HCT116 (cell line): ENCODE data around the gene RFC1. TPM values are rescaled to one million over a fixed set of nuclear protein-coding genes. Genes with fewer than 3 reads are reported as not detected.

Experiments
- ATAC-seq: fragments of 200-7000 bp; cut with Tn5 transposase; 2 replicates; pipeline ENCODE4 v1.9.1; 2020; ENCODE audit warnings: mild to moderate bottlenecking, moderate library complexity
- BruUV-seq: library from RNA; stranded (reverse); fragments of 400-500 nt; replicated peaks from 2 replicates; lab custom pipeline; 2021; lab: Mats Ljungman, UMichigan
- CTCF ChIA-PET: fragments of 300-600 bp; sonication (Branson Sonifier 250); formaldehyde crosslinking; loops from one replicate; lab custom pipeline; 2021; ENCODE audit warnings: antibody characterized with exemption; lab: Charles Lee
- POLR2A ChIA-PET: fragments of 300-600, 350-600 bp; sonication (Branson Sonifier 250); formaldehyde crosslinking; loops from one replicate; lab custom pipeline; 2021; ENCODE audit warnings: antibody characterized with exemption; lab: Charles Lee
- RAD21 ChIA-PET, 2 experiments: fragments of 300-600 bp; sonication (Branson Sonifier 250); formaldehyde crosslinking; loops; one replicate each; lab custom pipeline; 2023; ENCODE audit warnings: low total read pairs in 2 of 2; ENCODE audit not compliant: uncharacterized antibody in 2 of 2, unreplicated experiment in 2 of 2, low non-redundant PET in 1 of 2; lab: Charles Lee
- DNase-seq: peaks from one replicate; pipeline ENCODE4 v3.0.0-alpha.2; 2010; ENCODE audit warnings: low read depth, low spot score
- H2AFZ ChIP-seq: fragments of 200-600 bp; shearing (Covaris generic), sonication (generic); 2 replicates; pipeline ENCODE4 v1.6.1; 2017; ENCODE audit warnings: low read depth, mixed run types, mixed read lengths, antibody characterized with exemption, low read length; ENCODE audit not compliant: poor library complexity, severe bottlenecking
- H3K27ac ChIP-seq: 2 replicates; pipeline ENCODE4 v1.5.1; 2012; ENCODE audit warnings: low read depth, low read length
- H3K27me3 ChIP-seq: fragments of 200-600 bp; sonication (generic); 2 replicates; pipeline ENCODE4 v1.6.1; 2016; ENCODE audit warnings: mixed run types, low read length, mixed read lengths; ENCODE audit not compliant: insufficient read depth
- H3K36me3 ChIP-seq, 2 experiments: fragments of 200-500 bp in 1 of 2; fragments of 200-600 bp in 1 of 2; sonication (Bioruptor generic) in 1 of 2; sonication (generic) in 1 of 2; 2 replicates each; pipeline versions ENCODE4 v1.5.1 to v1.6.1; 2014 to 2016; ENCODE audit warnings: low read length in 2 of 2, inconsistent platforms in 1 of 2, mixed read lengths in 1 of 2, mixed run types in 1 of 2; ENCODE audit not compliant: insufficient read depth in 2 of 2, control insufficient read depth in 1 of 2
- H3K4me1 ChIP-seq, 2 experiments: fragments of 200-600 bp in 1 of 2; sonication (generic) in 1 of 2; 2 replicates each; pipeline versions ENCODE4 v1.5.1 to v1.6.1; 2012 to 2017; ENCODE audit warnings: low read length in 2 of 2, inconsistent platforms in 1 of 2, mild to moderate bottlenecking in 1 of 2, mixed read lengths in 1 of 2, mixed run types in 1 of 2, moderate library complexity in 1 of 2; ENCODE audit not compliant: insufficient read depth in 2 of 2, control insufficient read depth in 1 of 2
- H3K4me2 ChIP-seq: fragments of 200-600 bp; sonication (generic); 2 replicates; pipeline ENCODE4 v1.6.1; 2017; ENCODE audit warnings: mixed run types, low read length, mixed read lengths
- H3K4me3 ChIP-seq, 2 experiments: fragments of 200-600 bp in 1 of 2; sonication (generic) in 1 of 2; replicated peaks in 1 of 2; 2 replicates each; pipeline ENCODE4 v1.5.1; 2011 to 2016; ENCODE audit warnings: low read length in 2 of 2, control low read depth in 1 of 2, low read depth in 1 of 2, mild to moderate bottlenecking in 1 of 2, mixed read lengths in 1 of 2, mixed run types in 1 of 2
- H3K79me2 ChIP-seq: fragments of 200-600 bp; sonication (generic); 2 replicates; pipeline ENCODE4 v1.6.1; 2017; ENCODE audit warnings: mild to moderate bottlenecking, mixed run types, low read length, moderate library complexity, mixed read lengths; ENCODE audit not compliant: insufficient read depth
- H3K9ac ChIP-seq: fragments of 200-600 bp; sonication (generic); 2 replicates; pipeline ENCODE4 v1.6.1; 2016; ENCODE audit warnings: low read length, mixed read lengths
- H3K9me2 ChIP-seq: fragments of 200-600 bp; sonication (generic), shearing (Covaris generic); 2 replicates; pipeline ENCODE4 v1.6.1; 2017; ENCODE audit warnings: mixed run types, mild to moderate bottlenecking, moderate library complexity; ENCODE audit not compliant: insufficient read depth
- H3K9me3 ChIP-seq, 2 experiments: fragments of 200-500 bp in 1 of 2; fragments of 200-600 bp in 1 of 2; sonication (Bioruptor generic) in 1 of 2; sonication (generic) in 1 of 2; 2 replicates each; pipeline ENCODE4 v1.6.1; 2014 to 2017; ENCODE audit warnings: low read length in 2 of 2, mixed read lengths in 2 of 2, inconsistent platforms in 1 of 2, low read depth in 1 of 2, mild to moderate bottlenecking in 1 of 2, mixed run types in 1 of 2, moderate library complexity in 1 of 2; ENCODE audit not compliant: control insufficient read depth in 1 of 2, insufficient read depth in 1 of 2
- H4K20me1 ChIP-seq: fragments of 200-600 bp; sonication (generic), shearing (Covaris generic); 2 replicates; pipeline ENCODE4 v1.6.1; 2017; ENCODE audit warnings: mixed run types, mild to moderate bottlenecking, moderate library complexity; ENCODE audit not compliant: insufficient read depth
- ATF3 ChIP-seq: IDR thresholded peaks from 2 replicates; pipeline ENCODE4 v1.6.1; 2012
- EGR1 ChIP-seq: IDR thresholded peaks from 2 replicates; pipeline ENCODE4 v1.6.1; 2012; ENCODE audit warnings: low read depth
- ELF1 ChIP-seq: IDR thresholded peaks from 2 replicates; pipeline ENCODE4 v1.6.1; 2012; ENCODE audit warnings: low read depth, borderline replicate concordance
- EZH2 ChIP-seq: fragments of 200-600 bp; sonication (generic); IDR thresholded peaks from 2 replicates; pipeline ENCODE4 v1.6.1; 2017; ENCODE audit warnings: antibody characterized with exemption, mixed run types
- EZH2phosphoT487 ChIP-seq: fragments of 200-600 bp; IDR thresholded peaks from 2 replicates; pipeline ENCODE4 v1.6.1; 2018; ENCODE audit warnings: antibody characterized with exemption, borderline replicate concordance
- FOSL1 ChIP-seq: IDR thresholded peaks from 2 replicates; pipeline ENCODE4 v1.6.1; 2012; ENCODE audit warnings: low read depth
- JUND ChIP-seq: IDR thresholded peaks from 2 replicates; pipeline ENCODE4 v1.6.1; 2012
- MAX ChIP-seq: IDR thresholded peaks from 2 replicates; pipeline ENCODE4 v1.6.1; 2012
- POLR2A ChIP-seq: IDR thresholded peaks from 2 replicates; pipeline ENCODE4 v1.7.0; 2011; ENCODE audit warnings: borderline replicate concordance; ENCODE audit not compliant: insufficient read depth, insufficient read length; ENCODE audit errors: extremely low read depth
- POLR2AphosphoS5 ChIP-seq: IDR thresholded peaks from 2 replicates; pipeline ENCODE4 v1.6.1; 2011; ENCODE audit warnings: mild to moderate bottlenecking, low read depth, low read length, moderate library complexity
- RAD21 ChIP-seq: IDR thresholded peaks from 2 replicates; pipeline ENCODE4 v1.6.1; 2012; ENCODE audit warnings: low read depth, mild to moderate bottlenecking
- REST ChIP-seq: IDR thresholded peaks from 2 replicates; pipeline ENCODE4 v1.6.1; 2012; ENCODE audit warnings: low read depth
- SIN3A ChIP-seq: IDR thresholded peaks from 2 replicates; pipeline ENCODE4 v1.6.1; 2012; ENCODE audit warnings: low read depth
- SP1 ChIP-seq: IDR thresholded peaks from 2 replicates; pipeline ENCODE4 v1.6.1; 2012; ENCODE audit warnings: low read depth
- SRF ChIP-seq: IDR thresholded peaks from 2 replicates; pipeline ENCODE4 v1.6.1; 2012; ENCODE audit warnings: low read depth
- TCF7L2 ChIP-seq: IDR thresholded peaks from 2 replicates; pipeline ENCODE4 v1.7.0; 2011; ENCODE audit warnings: borderline replicate concordance, inconsistent platforms; ENCODE audit not compliant: insufficient read depth, insufficient read length; ENCODE audit errors: extremely low read depth
- YY1 ChIP-seq: IDR thresholded peaks from 2 replicates; pipeline ENCODE4 v1.6.1; 2011; ENCODE audit warnings: low read length, low read depth, moderate library complexity, mild to moderate bottlenecking; ENCODE audit not compliant: insufficient replicate concordance; ENCODE audit errors: extremely low read depth
- intact Hi-C: fragments of 100-400 bp; cut with micrococcal nuclease; formaldehyde crosslinking; loops from 2 replicates; pipeline ENCODE4 v1.10.0; 2022
- total RNA-seq: library from RNA; stranded (reverse); gene quantifications from one replicate; pipeline ENCODE4 v1.2.1, GENCODE V29; 2021; ENCODE audit not compliant: unreplicated experiment

RFC1 gene
- total RNA-seq, 1 experiment from 2014 or later: 52.3 TPM

- H3K9me3 ChIP-seq: no peaks in the 10 kb centered on the region
- no TSS peak for BruUV-seq
- no peak overlapping the region for H3K4me3 ChIP-seq
- H3K79me2 ChIP-seq: peaks cover 96% of the 10 kb centered on the region
- H3K4me2 ChIP-seq: no peak overlapping the region
- H2AFZ ChIP-seq: no peak overlapping the region
- H3K27ac ChIP-seq: no peak overlapping the region
- peaks cover 8% of the 10 kb centered on the region; the same call in 1 of the 2 replicates for H4K20me1 ChIP-seq
- ATAC-seq (no peak), DNase-seq (no peak)
- intact Hi-C loops: no loop called here
- H3K36me3 ChIP-seq: no peaks in the 10 kb centered on the region; a peak in 1 of 4 replicates
- CTCF ChIA-PET: no interaction called here
- no peaks in the 10 kb centered on the region for H3K9me2 ChIP-seq
- RAD21 ChIA-PET: no interaction called here
- POLR2A ChIA-PET: no interaction called here
- no peak overlapping the region for H3K9ac ChIP-seq
- no peaks in the 10 kb centered on the region for H3K4me1 ChIP-seq
- H3K27me3 ChIP-seq: no peaks in the 10 kb centered on the region
- TF ChIP-seq FOSL1: no peak
- no peak for TF ChIP-seq SRF
- TF ChIP-seq YY1: no peak
- TF ChIP-seq SP1: no peak
- no peak for TF ChIP-seq EZH2
- TF ChIP-seq EGR1: no peak
- no peak for TF ChIP-seq ATF3
- no peak for TF ChIP-seq POLR2AphosphoS5
- no peak for TF ChIP-seq POLR2A
- no peak for TF ChIP-seq TCF7L2
- no peak for TF ChIP-seq EZH2phosphoT487
- no peak for TF ChIP-seq MAX
- no peak for TF ChIP-seq SIN3A
- TF ChIP-seq, all 23 proteins: peak for 0
Observed at GRCh38 chr4:39335566-39335965, 30.6 kb downstream of the RFC1 start.

- CTCF ChIA-PET: no interaction called here
- no peak for DNase-seq
- H3K79me2 ChIP-seq: peaks cover 78% of the 10 kb centered on the region
- TF ChIP-seq MAX (no peak), RAD21 (no peak), EZH2 (no peak), SIN3A (no peak), REST (no peak), POLR2AphosphoS5 (no peak), ELF1 (no peak), JUND (no peak), EGR1 (no peak), ATF3 (no peak), POLR2A (no peak), EZH2phosphoT487 (no peak), SP1 (no peak)
- RAD21 ChIA-PET: no interaction called here
- no peaks in the 10 kb centered on the region for H3K9me2 ChIP-seq
- no peaks in the 10 kb centered on the region for H3K4me1 ChIP-seq
- no peak overlapping the region for H3K9ac ChIP-seq
- ATAC-seq: no peak
- BruUV-seq: no TSS peak
- H3K27me3 ChIP-seq: no peaks in the 10 kb centered on the region
- no peak overlapping the region for H3K27ac ChIP-seq
- H2AFZ ChIP-seq: no peak overlapping the region
- H3K4me3 ChIP-seq: no peak overlapping the region
- no peaks in the 10 kb centered on the region; the same call in 1 of the 2 replicates for H4K20me1 ChIP-seq
- no peak overlapping the region for H3K4me2 ChIP-seq
- intact Hi-C loops: no loop called here
- no peaks in the 10 kb centered on the region for H3K36me3 ChIP-seq
- POLR2A ChIA-PET: no interaction called here
- no peaks in the 10 kb centered on the region for H3K9me3 ChIP-seq
Observed at GRCh38 chr4:39331191-39331590, 35.0 kb downstream of the RFC1 start.
